ENCODE results near the gene MCM9.

MCM9 gene

GRCh38 chr6:118785601-118786000 is 149.4 kb downstream of the MCM9 start:
- Histone ChIP-seq H3K27ac (ENCODE audit: extremely low read depth, low read depth, low read length) (no peak overlapping the region), H3K36me3 (ENCODE audit: control insufficient read depth in 2 of 2, insufficient read depth in 1 of 2, low read length in 2 of 2) (no peaks in the 10 kb centered on the region)
- CTCF ChIA-PET = interaction anchor here (0.6 to 2.3 kb wide), 3 partner anchors 15 to 325 kb away, joined by 3 to 6 read pairs (median 4); no protein-coding TSS in a partner anchor

GRCh38 chr6:118784641-118785164 is 150.3 kb downstream of the MCM9 start:
- Histone ChIP-seq H3K4me3 (ENCODE audit: low read depth, low read length) (no peak overlapping the region), H3K4me1 (ENCODE audit: control insufficient read depth, insufficient read depth, low read length) (peaks cover 13% of the 10 kb centered on the region), H3K27ac (ENCODE audit: extremely low read depth, low read depth, low read length) (no peak overlapping the region), H3K9me3 (ENCODE audit: control insufficient read depth, insufficient read depth, low read depth, low read length) (no peaks in the 10 kb centered on the region), H3K36me3 (ENCODE audit: control insufficient read depth in 2 of 2, insufficient read depth in 1 of 2, low read length in 2 of 2) (no peaks in the 10 kb centered on the region)
- ChIA-PET CTCF (interaction anchor here (0.6 to 2.3 kb wide), 5 partner anchors 9 to 500 kb away, joined by 3 to 8 read pairs (median 3); no protein-coding TSS in a partner anchor), POLR2A (no interaction called here)
- TF ChIP-seq ZNF138 (tag by site-specific recombination; IDR thresholded peaks at IDR 0.05; ENCODE audit: borderline replicate concordance) (no peak), ZFP37 (tag by site-specific recombination; IDR thresholded peaks at IDR 0.05) (no peak), ZNF791 (tag by site-specific recombination; IDR thresholded peaks at IDR 0.05) (no peak), ZFP3 (tag by site-specific recombination; IDR thresholded peaks at IDR 0.05; ENCODE audit: low read depth) (no peak), ZNF214 (tag by site-specific recombination; IDR thresholded peaks at IDR 0.05; ENCODE audit: borderline replicate concordance) (no peak), ZNF488 (tag by site-specific recombination; IDR thresholded peaks at IDR 0.05) (no peak), ZNF280C (tag by site-specific recombination; IDR thresholded peaks at IDR 0.05) (no peak), ZNF132 (tag by site-specific recombination; IDR thresholded peaks at IDR 0.05; ENCODE audit: borderline replicate concordance) (no peak), ZNF433 (tag by site-specific recombination; IDR thresholded peaks at IDR 0.05; ENCODE audit: low read depth) (no peak), GLIS1 (tag by site-specific recombination; IDR thresholded peaks at IDR 0.05) (no peak)

More at GRCh38 chr6:118785601-118786000, 149.4 kb downstream of the MCM9 start:
- H3K4me3 ChIP-seq (ENCODE audit: low read depth, low read length) = no peak overlapping the region
- no peaks in the 10 kb centered on the region for H3K9me3 ChIP-seq (ENCODE audit: control insufficient read depth, insufficient read depth, low read depth, low read length)
- H3K4me1 ChIP-seq (ENCODE audit: control insufficient read depth, insufficient read depth, low read length) = peaks cover 13% of the 10 kb centered on the region
- TF ChIP-seq ZNF266 (tag by site-specific recombination; IDR thresholded peaks at IDR 0.05; ENCODE audit: low read depth) (no peak), ZNF146 (tag by site-specific recombination; IDR thresholded peaks at IDR 0.05) (no peak), ZNF777 (tag by site-specific recombination; IDR thresholded peaks at IDR 0.05; ENCODE audit: borderline replicate concordance) (no peak), SP7 (tag by site-specific recombination; IDR thresholded peaks at IDR 0.05) (no peak), ZNF830 (tag by site-specific recombination; IDR thresholded peaks at IDR 0.05; ENCODE audit: low read depth) (no peak), ZNF660 (tag by site-specific recombination; IDR thresholded peaks at IDR 0.05) (no peak), SETDB1 (IDR thresholded peaks at IDR 0.05; ENCODE audit: insufficient read length, low read length) (no peak), ZNF664 (tag by site-specific recombination; IDR thresholded peaks at IDR 0.05) (no peak), ZNF362 (tag by site-specific recombination; IDR thresholded peaks at IDR 0.05) (no peak), ZNF585B (tag by site-specific recombination; IDR thresholded peaks at IDR 0.05) (no peak), HIC1 (tag by site-specific recombination; IDR thresholded peaks at IDR 0.05) (no peak)
- POLR2A ChIA-PET = no interaction called here
